GM12874 (cell line): ENCODE data around the gene POLDIP2.

Source experiments
- TF ChIP-seq, protein P1 (sequence below): IDR thresholded peaks from 2 replicates; pipeline ENCODE4 v1.5.1; 2011; ENCODE audit warnings: low read depth, mild to moderate bottlenecking, control low read depth, low read length, moderate library complexity; ENCODE audit not compliant: insufficient read depth

POLDIP2 gene

GRCh38 chr17:28346199-28346580 lies 11.1 kb downstream of the POLDIP2 start:
- TF ChIP-seq, protein P1, sequence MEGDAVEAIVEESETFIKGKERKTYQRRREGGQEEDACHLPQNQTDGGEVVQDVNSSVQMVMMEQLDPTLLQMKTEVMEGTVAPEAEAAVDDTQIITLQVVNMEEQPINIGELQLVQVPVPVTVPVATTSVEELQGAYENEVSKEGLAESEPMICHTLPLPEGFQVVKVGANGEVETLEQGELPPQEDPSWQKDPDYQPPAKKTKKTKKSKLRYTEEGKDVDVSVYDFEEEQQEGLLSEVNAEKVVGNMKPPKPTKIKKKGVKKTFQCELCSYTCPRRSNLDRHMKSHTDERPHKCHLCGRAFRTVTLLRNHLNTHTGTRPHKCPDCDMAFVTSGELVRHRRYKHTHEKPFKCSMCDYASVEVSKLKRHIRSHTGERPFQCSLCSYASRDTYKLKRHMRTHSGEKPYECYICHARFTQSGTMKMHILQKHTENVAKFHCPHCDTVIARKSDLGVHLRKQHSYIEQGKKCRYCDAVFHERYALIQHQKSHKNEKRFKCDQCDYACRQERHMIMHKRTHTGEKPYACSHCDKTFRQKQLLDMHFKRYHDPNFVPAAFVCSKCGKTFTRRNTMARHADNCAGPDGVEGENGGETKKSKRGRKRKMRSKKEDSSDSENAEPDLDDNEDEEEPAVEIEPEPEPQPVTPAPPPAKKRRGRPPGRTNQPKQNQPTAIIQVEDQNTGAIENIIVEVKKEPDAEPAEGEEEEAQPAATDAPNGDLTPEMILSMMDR, result no peak

DNA sequence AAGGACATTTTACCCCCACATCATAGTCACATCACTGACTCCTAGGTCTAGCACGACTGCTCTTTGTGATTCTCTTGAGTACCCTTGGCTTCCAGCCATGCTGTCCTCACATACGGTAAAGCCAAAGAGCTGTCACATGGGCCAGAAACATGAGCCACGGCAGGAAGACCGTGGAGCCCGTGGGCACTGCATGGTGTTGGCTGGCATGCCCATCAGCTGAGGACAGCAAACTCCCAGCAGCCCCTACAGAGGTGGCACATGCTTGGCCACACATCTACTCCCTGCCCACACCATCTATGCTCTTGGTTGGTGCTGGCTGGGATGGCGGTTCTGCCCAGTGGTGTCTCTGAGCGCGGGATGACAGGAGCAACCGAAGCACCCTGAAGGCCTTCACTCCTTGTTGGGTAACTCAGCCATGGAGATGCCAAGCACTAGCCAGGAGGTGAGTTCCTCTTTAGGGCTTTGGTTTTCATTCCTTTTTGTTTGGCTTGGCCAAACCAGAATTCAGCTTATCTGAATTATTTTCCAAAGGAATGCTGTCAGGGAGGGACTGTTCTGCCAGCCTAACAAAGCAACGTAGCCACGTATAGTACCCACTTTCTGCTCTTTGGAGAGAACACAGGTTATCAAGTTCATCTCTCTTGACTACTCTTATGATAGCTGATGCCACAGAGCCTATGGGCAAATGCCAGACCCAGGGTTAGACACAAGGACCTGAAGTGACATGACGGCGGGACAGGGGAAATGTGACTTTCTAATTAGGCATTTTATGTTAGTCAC lies 11.7 kb downstream of the POLDIP2 start:
- TF ChIP-seq, protein P1, result no peak

GRCh38 chr17:28344435-28344901 lies 12.9 kb downstream of the POLDIP2 start:
- TF ChIP-seq, protein P1, result no peak

DNA sequence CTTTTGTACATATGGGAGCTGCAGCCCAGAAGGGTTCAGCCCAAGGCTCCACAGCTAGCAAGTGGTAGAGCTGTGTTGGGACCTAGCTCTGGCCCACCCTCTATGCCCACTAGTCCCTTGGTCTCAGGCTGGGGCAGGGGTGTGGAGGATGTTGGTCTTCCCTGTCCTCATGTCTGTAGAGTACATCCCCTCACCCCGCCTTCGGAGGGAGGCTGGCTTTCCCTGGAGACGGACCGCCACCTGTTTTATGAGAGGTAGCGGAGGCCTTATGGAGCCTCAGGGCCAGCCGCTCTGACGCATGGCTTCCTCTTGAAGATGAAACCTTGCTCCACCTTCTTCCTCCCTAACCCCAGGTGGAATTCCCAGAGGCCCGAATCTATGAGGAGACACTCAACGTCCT lies 13.3 kb downstream of the POLDIP2 start:
- TF ChIP-seq, protein P1, result no peak

DNA sequence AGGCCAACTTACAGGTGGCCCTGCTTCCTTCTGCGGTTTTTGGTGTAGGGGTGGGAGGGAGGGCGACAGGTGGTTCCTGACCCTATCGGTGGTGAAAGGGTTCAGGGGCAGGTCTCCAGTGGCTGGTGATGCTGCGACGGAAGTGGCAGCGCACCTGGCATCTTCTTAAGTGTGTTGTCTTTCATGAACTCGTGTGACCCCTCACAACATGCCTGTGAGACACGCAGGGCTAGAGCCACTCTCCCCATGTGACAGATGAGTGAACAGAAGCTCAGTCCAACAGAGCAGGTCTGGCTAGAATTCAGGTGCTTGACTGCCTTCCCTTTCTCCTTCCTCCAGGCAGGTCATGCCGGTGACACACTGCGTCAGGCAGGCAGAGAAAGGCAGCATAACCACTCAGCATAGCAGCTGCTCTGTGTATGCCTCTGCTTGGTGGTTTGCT lies 13.8 kb downstream of the POLDIP2 start:
- TF ChIP-seq, protein P1, result no peak

DNA sequence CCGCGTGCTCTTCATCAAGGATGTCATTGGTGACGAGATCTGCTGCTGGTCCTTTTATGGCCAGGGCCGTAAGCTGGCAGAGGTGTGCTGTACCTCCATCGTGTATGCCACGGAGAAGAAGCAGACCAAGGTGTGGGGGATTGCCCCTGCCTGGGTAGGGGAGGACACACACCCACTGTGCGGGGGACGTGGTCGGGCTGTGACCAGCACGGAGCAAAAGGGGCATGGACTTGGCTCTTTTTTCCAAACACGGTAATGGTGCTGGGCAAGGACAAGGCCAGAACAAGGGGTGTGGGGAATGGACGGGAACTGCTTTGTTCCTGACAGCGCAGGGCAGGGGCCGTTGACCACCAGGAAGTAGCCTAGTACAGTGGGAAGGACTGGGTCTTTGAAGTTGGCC lies 15.0 kb downstream of the POLDIP2 start:
- TF ChIP-seq, protein P1, result no peak

DNA sequence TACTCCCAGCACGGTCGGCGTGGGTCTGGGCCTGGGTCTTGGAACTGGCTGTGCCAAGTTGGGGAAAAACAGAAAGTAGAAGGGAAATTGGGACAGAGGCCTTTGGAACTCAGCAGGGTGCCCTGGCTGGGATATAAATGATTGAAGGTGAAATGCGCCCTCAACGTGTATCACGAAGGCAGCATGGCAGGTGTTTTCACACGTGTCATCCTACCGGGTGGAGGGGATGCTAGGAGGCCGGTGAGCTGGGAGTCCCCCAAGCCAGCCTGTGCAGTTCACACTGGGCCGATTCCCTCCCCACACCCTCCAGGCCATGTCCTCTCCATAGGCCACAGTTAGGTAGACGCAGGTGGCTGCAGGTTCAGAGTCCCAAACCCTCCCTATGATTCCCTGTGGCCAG lies 15.8 kb downstream of the POLDIP2 start:
- TF ChIP-seq, protein P1, result no peak
